H1 (cell line): ENCODE data around the gene WNT7A. TPM values are rescaled to one million over a fixed set of nuclear protein-coding genes. Genes with fewer than 3 reads are reported as not detected.

ENCODE experiments used
- CTCF ChIA-PET: fragments of 300-600 bp; sonication (Branson Sonifier 250); formaldehyde crosslinking; loops from one replicate; lab custom pipeline; 2021; ENCODE audit not compliant: partially characterized antibody; lab: Charles Lee
- POLR2A ChIA-PET: fragments of 300-600 bp; sonication (Branson Sonifier 250); formaldehyde crosslinking; loops from one replicate; lab custom pipeline; 2021; ENCODE audit warnings: inconsistent platforms; ENCODE audit not compliant: partially characterized antibody; lab: Charles Lee
- DNase-seq, 2 experiments: peaks; one replicate each; pipeline versions ENCODE4 v3.0.0 to v3.0.0-alpha.2; 2010 to 2022; ENCODE audit warnings: low spot score in 2 of 2, low read depth in 1 of 2, mixed read lengths in 1 of 2
- FAIRE-seq: peaks from 2 replicates; lab custom pipeline; 2011; peaks lifted over from hg19 to GRCh38; lab: Jason Lieb, UNC
- H2AFZ ChIP-seq: 2 replicates; pipeline ENCODE4 v1.8.1; 2012; ENCODE audit warnings: low read length, inconsistent platforms
- H2AK5ac ChIP-seq: 2 replicates; pipeline ENCODE4 v1.6.1; 2013; ENCODE audit warnings: low read depth, low read length
- H2BK120ac ChIP-seq: replicated peaks from 2 replicates; pipeline ENCODE3; 2013; ENCODE audit warnings: low read depth, low read length, inconsistent platforms
- H2BK12ac ChIP-seq: 2 replicates; pipeline ENCODE4 v1.6.1; 2013; ENCODE audit warnings: low read depth, low read length
- H2BK15ac ChIP-seq: 2 replicates; pipeline ENCODE4 v1.6.1; 2013; ENCODE audit warnings: low read length
- H2BK20ac ChIP-seq: 2 replicates; pipeline ENCODE4 v1.6.1; 2013; ENCODE audit warnings: low read length
- H2BK5ac ChIP-seq: 2 replicates; pipeline ENCODE4 v1.6.1; 2013; ENCODE audit warnings: low read depth, low read length
- H3K14ac ChIP-seq: 2 replicates; pipeline ENCODE4 v1.6.1; 2013; ENCODE audit warnings: inconsistent platforms; ENCODE audit not compliant: insufficient read length
- H3K18ac ChIP-seq: 2 replicates; pipeline ENCODE4 v1.6.1; 2013; ENCODE audit warnings: low read length; ENCODE audit errors: extremely low read depth
- H3K23ac ChIP-seq: 2 replicates; pipeline ENCODE4 v1.6.1; 2013; ENCODE audit warnings: inconsistent platforms; ENCODE audit not compliant: insufficient read length
- H3K23me2 ChIP-seq: 2 replicates; pipeline ENCODE4 v1.6.1; 2013; ENCODE audit warnings: low read depth, low read length
- H3K27ac ChIP-seq: 2 replicates; pipeline ENCODE4 v1.6.1; 2011; ENCODE audit warnings: low read depth, low read length, inconsistent platforms
- H3K27me3 ChIP-seq, 4 experiments: replicated peaks in 1 of 4; 1 replicate in 1 of 4; 2 replicates in 3 of 4; pipeline versions ENCODE4 v1.6.1 to v1.8.1; 2011 to 2013; ENCODE audit warnings: low read length in 3 of 4, mild to moderate bottlenecking in 3 of 4, inconsistent platforms in 2 of 4, mixed read lengths in 2 of 4, moderate library complexity in 1 of 4; ENCODE audit not compliant: control insufficient read depth in 3 of 4, insufficient read depth in 3 of 4; ENCODE audit errors: extremely low read depth in 1 of 4
- H3K36me3 ChIP-seq, 4 experiments: 2 replicates each; pipeline versions ENCODE4 v1.6.1 to v1.8.1; 2011 to 2013; ENCODE audit warnings: mild to moderate bottlenecking in 4 of 4, low read length in 3 of 4, moderate library complexity in 2 of 4, control low read depth in 1 of 4, inconsistent platforms in 1 of 4; ENCODE audit not compliant: insufficient read depth in 4 of 4, control insufficient read depth in 2 of 4
- H3K4ac ChIP-seq: replicated peaks from 2 replicates; pipeline ENCODE3; 2013; ENCODE audit warnings: low read length, low read depth, mixed read lengths, inconsistent platforms; ENCODE audit not compliant: insufficient read length
- H3K4me1 ChIP-seq, 4 experiments: replicated peaks in 1 of 4; 1 replicate in 1 of 4; 2 replicates in 3 of 4; pipeline versions ENCODE4 v1.6.1 to v1.8.1; 2011 to 2013; ENCODE audit warnings: low read length in 3 of 4, inconsistent platforms in 2 of 4, mixed read lengths in 1 of 4; ENCODE audit not compliant: insufficient read depth in 4 of 4, control insufficient read depth in 3 of 4
- H3K4me2 ChIP-seq, 2 experiments: 2 replicates each; pipeline versions ENCODE4 v1.6.1 to v1.8.1; 2011 to 2013; ENCODE audit warnings: low read depth in 2 of 2, low read length in 2 of 2, control low read depth in 1 of 2, inconsistent platforms in 1 of 2, mild to moderate bottlenecking in 1 of 2; ENCODE audit not compliant: insufficient read depth in 1 of 2
- H3K4me3 ChIP-seq, 4 experiments: fragments of 200-600, 300-600 bp in 1 of 4; sonication (generic), shearing (Covaris generic), sonication (Bioruptor Twin) in 1 of 4; 2 replicates each; pipeline versions ENCODE4 v1.5.1 to v1.8.1; 2011 to 2016; ENCODE audit warnings: low read length in 4 of 4, low read depth in 3 of 4, control low read depth in 2 of 4, inconsistent platforms in 2 of 4, mild to moderate bottlenecking in 2 of 4, mixed read lengths in 1 of 4, moderate library complexity in 1 of 4; ENCODE audit not compliant: insufficient read depth in 2 of 4; ENCODE audit errors: extremely low read depth in 1 of 4
- H3K56ac ChIP-seq: replicated peaks from 2 replicates; pipeline ENCODE3; 2013; ENCODE audit warnings: low read depth, mild to moderate bottlenecking, mixed read lengths, low read length, inconsistent platforms; ENCODE audit not compliant: insufficient read length
- H3K79me1 ChIP-seq: 2 replicates; pipeline ENCODE4 v1.6.1; 2013; ENCODE audit warnings: low read depth, low read length, control low read depth
- H3K79me2 ChIP-seq, 2 experiments: 2 replicates each; pipeline versions ENCODE4 v1.6.1 to v1.8.1; 2012 to 2013; ENCODE audit warnings: low read length in 2 of 2, mild to moderate bottlenecking in 2 of 2, inconsistent platforms in 1 of 2; ENCODE audit not compliant: insufficient read depth in 2 of 2, control insufficient read depth in 1 of 2
- H3K9ac ChIP-seq, 4 experiments: replicated peaks in 1 of 4; 1 replicate in 1 of 4; 2 replicates in 3 of 4; pipeline versions ENCODE4 v1.6.1 to v1.8.1; 2011 to 2013; ENCODE audit warnings: low read depth in 3 of 4, low read length in 3 of 4, control low read depth in 2 of 4, mild to moderate bottlenecking in 2 of 4, moderate library complexity in 2 of 4, inconsistent platforms in 1 of 4; ENCODE audit errors: extremely low read depth in 1 of 4
- H3K9me3 ChIP-seq, 2 experiments: 2 replicates each; pipeline versions ENCODE4 v1.6.1 to v1.8.1; 2012 to 2013; ENCODE audit warnings: mild to moderate bottlenecking in 2 of 2, moderate library complexity in 2 of 2, control low read depth in 1 of 2, inconsistent platforms in 1 of 2, low read depth in 1 of 2, low read length in 1 of 2, mixed read lengths in 1 of 2; ENCODE audit not compliant: insufficient read depth in 2 of 2
- H4K20me1 ChIP-seq, 2 experiments: replicated peaks in 1 of 2; 2 replicates each; pipeline versions ENCODE3 to v1.8.1; 2011 to 2013; ENCODE audit warnings: inconsistent platforms in 2 of 2, low read length in 2 of 2, mild to moderate bottlenecking in 1 of 2; ENCODE audit not compliant: insufficient read depth in 2 of 2, control insufficient read depth in 1 of 2
- H4K5ac ChIP-seq: 2 replicates; pipeline ENCODE4 v1.6.1; 2013; ENCODE audit warnings: low read length, low read depth, mixed read lengths, inconsistent platforms; ENCODE audit not compliant: insufficient read length
- H4K8ac ChIP-seq: 2 replicates; pipeline ENCODE4 v1.8.0; 2013; ENCODE audit warnings: mild to moderate bottlenecking, moderate library complexity, low read length, inconsistent platforms; ENCODE audit not compliant: insufficient read depth; ENCODE audit errors: extremely low read depth
- H4K91ac ChIP-seq: replicated peaks from 2 replicates; pipeline ENCODE3; 2013; ENCODE audit warnings: low read length, mixed read lengths, inconsistent platforms; ENCODE audit not compliant: insufficient read length
- BCL11A ChIP-seq, 2 experiments: IDR thresholded peaks; one replicate each; pipeline ENCODE4 v1.6.1; 2011; ENCODE audit warnings: low read depth in 2 of 2, low read length in 2 of 2, mild to moderate bottlenecking in 2 of 2
- BRCA1 ChIP-seq: IDR thresholded peaks from 2 replicates; pipeline ENCODE4 v1.6.1; 2012; ENCODE audit warnings: low read depth, low read length, improper control_type of control experiment
- CREB1 ChIP-seq: IDR thresholded peaks from 2 replicates; pipeline ENCODE4 v1.6.1; 2012; ENCODE audit warnings: inconsistent platforms
- KDM1A ChIP-seq: fragments of 200-600, 300-600 bp; sonication (generic); IDR thresholded peaks from 2 replicates; pipeline ENCODE4 v1.7.1; 2016; ENCODE audit warnings: mild to moderate bottlenecking, low read length, borderline replicate concordance
- MAFK ChIP-seq: IDR thresholded peaks from 2 replicates; pipeline ENCODE4 v1.6.1; 2012; ENCODE audit warnings: low read depth, mild to moderate bottlenecking, improper control_type of control experiment, low read length
- POU5F1 ChIP-seq: IDR thresholded peaks from 2 replicates; pipeline ENCODE4 v1.6.1; 2011; ENCODE audit warnings: low read depth, mild to moderate bottlenecking, low read length, moderate library complexity
- RFX5 ChIP-seq: IDR thresholded peaks from 2 replicates; pipeline ENCODE4 v1.6.1; 2011; ENCODE audit warnings: low read depth, low read length, improper control_type of control experiment, borderline replicate concordance
- RXRA ChIP-seq: IDR thresholded peaks from 2 replicates; pipeline ENCODE4 v1.6.1; 2011; ENCODE audit warnings: low read depth, mild to moderate bottlenecking, low read length, moderate library complexity; ENCODE audit not compliant: insufficient read depth
- SAP30 ChIP-seq: fragments of 300-600 bp; sonication (generic); IDR thresholded peaks from 2 replicates; pipeline ENCODE4 v1.7.1; 2012; ENCODE audit warnings: low read length, moderate library complexity, mild to moderate bottlenecking, inconsistent platforms; ENCODE audit not compliant: insufficient read depth, insufficient replicate concordance
- SUZ12 ChIP-seq: fragments of 200-600 bp; sonication (generic); IDR thresholded peaks from 2 replicates; pipeline ENCODE4 v1.6.1; 2012; ENCODE audit warnings: mild to moderate bottlenecking, inconsistent platforms, low read length, moderate library complexity, mixed read lengths
- TAF7 ChIP-seq: optimal IDR thresholded peaks from 2 replicates; pipeline ENCODE3; 2011; ENCODE audit warnings: low read depth, mild to moderate bottlenecking, inconsistent platforms, low read length, moderate library complexity, borderline replicate concordance
- TCF12 ChIP-seq: IDR thresholded peaks from 2 replicates; pipeline ENCODE4 v1.6.1; 2011; ENCODE audit warnings: low read depth, mild to moderate bottlenecking, low read length
- YY1 ChIP-seq: IDR thresholded peaks from 2 replicates; pipeline ENCODE4 v1.6.1; 2011; ENCODE audit warnings: low read depth, mild to moderate bottlenecking, low read length
- WGBS, 2 experiments: shearing (Covaris generic) in 1 of 2; methylation state at CpG; one replicate each; pipeline versions ENCODE4 v1.1.6 to v1.1.7; 2013 to 2015; ENCODE audit warnings: low lambda C conversion rate in 2 of 2, mixed read lengths in 2 of 2, inconsistent platforms in 1 of 2, low coverage in 1 of 2, missing lambda C conversion rate in 1 of 2; ENCODE audit not compliant: insufficient replicate concordance in 2 of 2, insufficient coverage in 1 of 2, insufficient read length in 1 of 2; ENCODE audit errors: extremely low coverage in 1 of 2, missing lambda C conversion rate in 1 of 2; 5-methylcytosine and 5-hydroxymethylcytosine counted together
- polyA plus RNA-seq, 7 experiments: library from polyadenylated mRNA; depleted of rRNA in 3 of 7; stranded (reverse) in 5 of 7; unstranded in 2 of 7; fragments of >200 nt in 5 of 7; fragments of 200-250 nt in 2 of 7; gene quantifications; 1 replicate in 5 of 7; 2 replicates in 1 of 7; 4 replicates in 1 of 7; pipeline versions ENCODE4 v1.2.1 to v1.2.3, GENCODE V29; 2011 to 2013; ENCODE audit warnings: missing spikeins in 2 of 7, mixed read lengths in 2 of 7
- total RNA-seq: library from RNA; stranded (reverse); fragmentation: NEBNext Ultra II Directional; extraction: Animal tissue kit (Norgen Biotek cat#: 25700); gene quantifications from 2 replicates; pipeline ENCODE4 v1.2.1, GENCODE V29; 2021

The WNT7A gene
- total and polyA plus RNA-seq, 2 of the 8 experiments (the other 6 are each of a cell fraction or from before 2014, with no cell fraction given) = 0.02 TPM; not detected in 1

- Histone ChIP-seq H2BK15ac (peak overlapping the region; percentile 46), H3K56ac (no peak overlapping the region), H3K9ac (no peak overlapping the region), H3K14ac (no peak overlapping the region), H3K4me1 (no peaks in the 10 kb centered on the region), H3K9me3 (no peaks in the 10 kb centered on the region), H4K91ac (no peak overlapping the region), H2BK120ac (no peak overlapping the region), H4K20me1 (no peaks in the 10 kb centered on the region), H2AK5ac (0 out of 2 replicates have a peak overlapping the region, but pooled peaks have one; percentile 24), H2BK20ac (no peak overlapping the region), H3K27me3 (no peaks in the 10 kb centered on the region), H3K79me1 (no peaks in the 10 kb centered on the region), H3K4ac (no peak overlapping the region), H2AFZ (peak overlapping the region; percentile 44; the same call in 1 of the 2 replicates), H2BK5ac (no peak overlapping the region), H3K27ac (no peak overlapping the region), H2BK12ac (no peak overlapping the region), H3K23me2 (no peaks in the 10 kb centered on the region; the same call in 1 of the 2 replicates), H3K4me2 (no peak overlapping the region), H3K79me2 (no peaks in the 10 kb centered on the region), H3K4me3 (no peak overlapping the region), H4K8ac (peak overlapping the region; percentile 9; the same call in 1 of the 2 replicates), H3K23ac (no peak overlapping the region), H3K36me3 (no peaks in the 10 kb centered on the region), H4K5ac (no peak overlapping the region), H3K18ac (no peak overlapping the region)
- no peak for FAIRE-seq
- ChIA-PET CTCF (interaction anchor here (0.7 to 2.6 kb wide), 7 partner anchors 9 to 185 kb away, joined by 3 to 7 read pairs (median 3); partner anchors contain the start of gene WNT7A), POLR2A (no interaction called here)
- 87% methylated on average over 14 of the region's 14 CpGs; no CpG with 5 or more reads in 1 of the 2 experiments for WGBS, 2 experiments
- no peak for DNase-seq
- TF ChIP-seq RFX5 = no peak
- TF ChIP-seq TAF7 = no peak
- TF ChIP-seq BRCA1 = no peak
- no peak for TF ChIP-seq TCF12
- no peak for TF ChIP-seq KDM1A
- TF ChIP-seq SUZ12 = no peak
- TF ChIP-seq POU5F1 = no peak
- TF ChIP-seq SAP30 = no peak
- TF ChIP-seq BCL11A (IDR thresholded peaks at IDR 0.05; ENCODE audit: low read depth in 2 of 2, low read length in 2 of 2) = no peak
- no peak for TF ChIP-seq RXRA
- TF ChIP-seq YY1 = no peak
- TF ChIP-seq MAFK = no peak
- no peak for TF ChIP-seq CREB1
Observed at GRCh38 chr3:13834258-13835035, 45.4 kb downstream of the WNT7A start.
